KMS-11 (cell line): Measurements from ENCODE around the gene ATF7IP.

ENCODE experiments used
- H2AFZ ChIP-seq: fragments of 200-600 bp; sonication (generic); 2 replicates; pipeline ENCODE4 v1.6.1; 2016; ENCODE audit warnings: antibody characterized with exemption, mixed run types, low read depth
- H3K27ac ChIP-seq: fragments of 200-600 bp; sonication (generic); 2 replicates; pipeline ENCODE4 v1.6.1; 2016; ENCODE audit warnings: mild to moderate bottlenecking, mixed run types
- H3K27me3 ChIP-seq: fragments of 200-600 bp; sonication (generic); 2 replicates; pipeline ENCODE4 v1.6.1; 2017; ENCODE audit warnings: mild to moderate bottlenecking, low read depth, mixed run types, moderate library complexity; ENCODE audit not compliant: insufficient read depth
- H3K36me3 ChIP-seq: fragments of 200-600 bp; sonication (generic); 2 replicates; pipeline ENCODE4 v1.6.1; 2017; ENCODE audit warnings: mild to moderate bottlenecking, mixed run types; ENCODE audit not compliant: insufficient read depth
- H3K4me1 ChIP-seq: fragments of 200-600 bp; sonication (generic); 2 replicates; pipeline ENCODE4 v1.6.1; 2016; ENCODE audit warnings: mild to moderate bottlenecking, low read depth, mixed run types; ENCODE audit not compliant: poor library complexity, severe bottlenecking
- H3K4me2 ChIP-seq: fragments of 200-600 bp; sonication (generic); 2 replicates; pipeline ENCODE4 v1.7.0; 2016; ENCODE audit warnings: mild to moderate bottlenecking, mixed run types
- H3K4me3 ChIP-seq: fragments of 200-600 bp; sonication (generic); IDR thresholded peaks from 2 replicates; pipeline ENCODE4 v1.6.1; 2017; ENCODE audit warnings: low read depth, low read length, mixed read lengths; ENCODE audit not compliant: insufficient read depth
- H3K79me2 ChIP-seq: fragments of 200-600 bp; sonication (generic); 2 replicates; pipeline ENCODE4 v1.6.1; 2016; ENCODE audit warnings: low read depth, mixed run types; ENCODE audit not compliant: insufficient read depth
- H3K9ac ChIP-seq: fragments of 200-600 bp; sonication (generic); 2 replicates; pipeline ENCODE4 v1.6.1; 2016; ENCODE audit warnings: mild to moderate bottlenecking, mixed run types
- H4K20me1 ChIP-seq: fragments of 200-600 bp; sonication (generic); 2 replicates; pipeline ENCODE4 v1.6.1; 2016; ENCODE audit warnings: mild to moderate bottlenecking, mixed run types; ENCODE audit not compliant: insufficient read depth
- CTCF ChIP-seq: fragments of 200-600 bp; sonication (generic); conservative IDR thresholded peaks from 2 replicates; pipeline ENCODE4 v1.6.1; 2017; ENCODE audit warnings: low read depth, mild to moderate bottlenecking, antibody characterized with exemption, low read length, moderate library complexity, mixed read lengths

Gene ATF7IP

GRCh38 chr12:14357486-14357885 is 8.0 kb upstream of the ATF7IP start:
- H3K36me3 ChIP-seq = no peaks in the 10 kb centered on the region
- no peaks in the 10 kb centered on the region for H4K20me1 ChIP-seq
- no peak overlapping the region for H3K4me2 ChIP-seq
- no peak overlapping the region for H2AFZ ChIP-seq
- H3K9ac ChIP-seq = no peak overlapping the region
- no peaks in the 10 kb centered on the region for H3K79me2 ChIP-seq
- H3K4me1 ChIP-seq = no peaks in the 10 kb centered on the region
- TF ChIP-seq CTCF = no peak
- no peak overlapping the region for H3K4me3 ChIP-seq
- no peaks in the 10 kb centered on the region for H3K27me3 ChIP-seq
- no peak overlapping the region for H3K27ac ChIP-seq

- H3K4me2 ChIP-seq = no peak overlapping the region
- H3K79me2 ChIP-seq = peaks cover 16% of the 10 kb centered on the region
- no peaks in the 10 kb centered on the region for H3K27me3 ChIP-seq
- H2AFZ ChIP-seq = no peak overlapping the region
- no peaks in the 10 kb centered on the region for H4K20me1 ChIP-seq
- no peak overlapping the region for H3K27ac ChIP-seq
- peaks cover 4% of the 10 kb centered on the region for H3K4me1 ChIP-seq
- H3K36me3 ChIP-seq = no peaks in the 10 kb centered on the region
- no peak overlapping the region for H3K4me3 ChIP-seq
- no peak overlapping the region for H3K9ac ChIP-seq
- no peak for TF ChIP-seq CTCF
Observed at GRCh38 chr12:14362352-14362751, 3.1 kb upstream of the ATF7IP start.

DNA sequence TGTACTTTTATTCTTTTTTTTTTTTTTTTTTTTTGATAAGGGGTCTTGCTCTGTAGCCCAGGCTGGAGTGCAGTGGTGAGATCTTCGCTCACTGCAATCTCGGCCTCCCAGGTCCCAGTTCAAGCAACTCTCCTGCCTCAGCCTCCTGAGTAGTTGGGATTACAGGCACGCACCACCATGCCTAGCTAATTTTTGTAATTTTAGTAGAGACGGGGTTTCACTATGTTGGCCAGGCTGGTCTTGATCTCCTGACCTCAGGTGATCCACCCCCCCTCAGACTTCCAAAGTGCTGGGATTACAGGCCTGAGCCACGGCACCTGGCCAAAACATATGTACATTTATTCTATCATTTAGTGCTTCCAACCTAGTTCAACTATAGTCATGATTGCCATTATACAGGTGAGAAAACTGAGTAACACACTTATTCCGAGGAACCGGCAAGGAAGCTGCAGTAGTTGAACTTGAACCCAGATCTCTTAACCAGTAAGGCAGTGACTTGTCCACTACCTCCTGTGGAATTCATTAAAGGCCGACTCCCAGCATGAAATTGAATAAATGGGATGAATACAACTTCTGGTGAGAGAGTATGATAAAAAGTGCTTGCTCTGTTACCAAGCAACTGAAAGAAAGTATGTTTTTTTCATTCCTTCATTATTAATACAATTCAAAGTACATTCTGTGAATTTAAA is 755 bp upstream of the ATF7IP start:
- Histone ChIP-seq H3K79me2 (peaks cover 40% of the 10 kb centered on the region), H3K9ac (peak overlapping the region; percentile 86; the same call in 1 of the 2 replicates), H2AFZ (peak overlapping the region; percentile 41), H3K27me3 (no peaks in the 10 kb centered on the region), H3K4me1 (peaks cover 21% of the 10 kb centered on the region), H3K4me2 (peak overlapping the region; percentile 39), H3K4me3 (no peak overlapping the region), H4K20me1 (no peaks in the 10 kb centered on the region), H3K27ac (peak overlapping the region; percentile 100), H3K36me3 (no peaks in the 10 kb centered on the region)
- no peak for TF ChIP-seq CTCF

DNA sequence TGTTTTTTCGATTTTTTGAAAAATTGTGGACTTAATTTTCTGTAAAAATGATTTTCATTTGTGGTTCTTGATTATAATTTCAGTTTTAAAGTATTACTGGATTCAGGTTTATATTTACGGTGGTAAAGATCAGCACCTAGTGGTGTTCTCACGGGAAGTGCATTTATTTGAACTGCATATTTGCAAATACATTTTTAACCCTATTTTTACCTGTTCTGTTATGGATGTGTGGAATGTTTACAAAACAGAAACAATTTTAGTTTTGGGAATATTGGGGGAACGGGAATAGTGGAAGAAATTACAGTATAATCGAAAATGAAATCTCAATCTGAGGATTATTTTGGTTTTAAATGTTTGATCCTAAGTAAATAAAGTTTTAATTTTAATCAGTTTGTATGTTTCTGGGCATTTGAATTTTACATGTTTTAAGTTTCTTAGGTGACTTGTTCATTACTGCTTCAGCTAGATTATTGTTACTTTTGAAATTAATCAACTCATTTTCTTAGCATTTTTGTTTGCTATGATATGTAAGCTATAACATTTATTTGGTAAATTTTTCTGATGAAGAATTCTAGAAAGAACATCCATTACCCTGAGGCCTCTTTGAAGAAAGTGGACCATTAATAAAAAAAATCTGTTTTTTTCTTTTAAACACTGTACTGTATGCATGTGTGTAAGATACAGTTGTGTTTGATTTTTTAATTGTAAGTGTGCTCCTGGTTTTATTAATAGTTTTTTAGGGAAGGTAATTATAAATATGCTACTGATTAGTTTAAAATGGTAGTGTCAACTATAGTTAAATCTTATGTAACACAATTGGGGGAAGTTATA is 942 bp downstream of the ATF7IP start:
- H3K4me2 ChIP-seq = peak overlapping the region; percentile 57
- TF ChIP-seq CTCF = no peak
- H4K20me1 ChIP-seq = no peaks in the 10 kb centered on the region
- no peaks in the 10 kb centered on the region for H3K36me3 ChIP-seq
- peak overlapping the region; percentile 100 for H3K27ac ChIP-seq
- H3K9ac ChIP-seq = peak overlapping the region; percentile 86
- no peak overlapping the region for H3K4me3 ChIP-seq
- H3K27me3 ChIP-seq = no peaks in the 10 kb centered on the region
- peaks cover 55% of the 10 kb centered on the region for H3K79me2 ChIP-seq
- H2AFZ ChIP-seq = peak overlapping the region; percentile 41
- peaks cover 27% of the 10 kb centered on the region for H3K4me1 ChIP-seq
